OCI-LY3 (cell line): ENCODE data around the gene DEAF1.

Source experiments
- H2AFZ ChIP-seq: fragments of 200-600, 300-600 bp; shearing (Covaris generic); 2 replicates; pipeline ENCODE4 v1.6.0; 2014; ENCODE audit warnings: antibody characterized with exemption, low read depth, low read length
- H3K27ac ChIP-seq: fragments of 200-600, 300-600 bp; sonication (generic); 2 replicates; pipeline ENCODE4 v1.5.1; 2014; ENCODE audit warnings: mild to moderate bottlenecking, low read length, moderate library complexity, mixed read lengths
- H3K27me3 ChIP-seq: fragments of 200-600, 300-600 bp; sonication (generic); 2 replicates; pipeline ENCODE4 v1.6.1; 2014; ENCODE audit warnings: low read depth, low read length, mixed read lengths
- H3K36me3 ChIP-seq: fragments of 200-600, 300-600 bp; sonication (generic); replicated peaks from 2 replicates; pipeline ENCODE3; 2014; ENCODE audit warnings: low read depth, low read length, mixed read lengths
- H3K4me1 ChIP-seq: fragments of 300-600, 200-600 bp; sonication (generic); 2 replicates; pipeline ENCODE4 v1.6.1; 2014; ENCODE audit warnings: low read length, mixed read lengths
- H3K4me2 ChIP-seq: fragments of 200-600, 300-600 bp; sonication (generic); 2 replicates; pipeline ENCODE4 v1.6.1; 2014; ENCODE audit warnings: low read length, mixed read lengths
- H3K4me3 ChIP-seq: fragments of 300-600, 200-600 bp; sonication (generic); 2 replicates; pipeline ENCODE4 v1.5.1; 2014; ENCODE audit warnings: antibody characterized with exemption, mild to moderate bottlenecking, low read length, moderate library complexity
- H3K79me2 ChIP-seq: fragments of 300-600, 200-600 bp; shearing (Covaris generic); 2 replicates; pipeline ENCODE4 v1.6.1; 2014; ENCODE audit warnings: mild to moderate bottlenecking, low read length, mixed read lengths
- H3K9ac ChIP-seq: fragments of 300-600, 200-600 bp; shearing (Covaris generic); 2 replicates; pipeline ENCODE4 v1.6.0; 2014; ENCODE audit warnings: mild to moderate bottlenecking, low read length, moderate library complexity
- H3K9me3 ChIP-seq: fragments of 200-600, 300-600 bp; shearing (Covaris generic); 2 replicates; pipeline ENCODE4 v1.6.1; 2014; ENCODE audit warnings: low read length, mixed read lengths; ENCODE audit not compliant: insufficient read depth
- H4K20me1 ChIP-seq: fragments of 200-600, 300-600 bp; sonication (generic); 2 replicates; pipeline ENCODE4 v1.6.1; 2016; ENCODE audit warnings: low read length, mixed read lengths; ENCODE audit not compliant: insufficient read depth
- EZH2phosphoT487 ChIP-seq: fragments of 200-600 bp; shearing (Covaris generic); IDR thresholded peaks from 2 replicates; pipeline ENCODE4 v1.6.1; 2018; ENCODE audit warnings: antibody characterized with exemption, mixed run types, low read depth
- TF ChIP-seq, protein P1 (sequence below): fragments of 200-600, 300-600 bp; sonication (generic); IDR thresholded peaks from 2 replicates; pipeline ENCODE4 v1.5.1; 2014; ENCODE audit warnings: antibody characterized with exemption, low read length, low read depth

The DEAF1 gene

GRCh38 chr11:617199-617911 lies 77.7 kb downstream of the DEAF1 start:
- H3K4me1 ChIP-seq = peaks cover 20% of the 10 kb centered on the region

GRCh38 chr11:616320-617198 lies 78.5 kb downstream of the DEAF1 start:
- Histone ChIP-seq H2AFZ (no peak overlapping the region), H3K79me2 (peaks cover 5% of the 10 kb centered on the region; the same call in 1 of the 2 replicates), H3K27ac (peak overlapping the region; percentile 90), H3K4me2 (peak overlapping the region; percentile 84), H3K9ac (peak overlapping the region; percentile 68), H3K4me1 (peaks cover 20% of the 10 kb centered on the region), H4K20me1 (peaks cover 20% of the 10 kb centered on the region), H3K4me3 (peak overlapping the region; percentile 88), H3K9me3 (no peaks in the 10 kb centered on the region), H3K36me3 (peaks cover 16% of the 10 kb centered on the region), H3K27me3 (no peaks in the 10 kb centered on the region)
- TF ChIP-seq, protein P1, sequence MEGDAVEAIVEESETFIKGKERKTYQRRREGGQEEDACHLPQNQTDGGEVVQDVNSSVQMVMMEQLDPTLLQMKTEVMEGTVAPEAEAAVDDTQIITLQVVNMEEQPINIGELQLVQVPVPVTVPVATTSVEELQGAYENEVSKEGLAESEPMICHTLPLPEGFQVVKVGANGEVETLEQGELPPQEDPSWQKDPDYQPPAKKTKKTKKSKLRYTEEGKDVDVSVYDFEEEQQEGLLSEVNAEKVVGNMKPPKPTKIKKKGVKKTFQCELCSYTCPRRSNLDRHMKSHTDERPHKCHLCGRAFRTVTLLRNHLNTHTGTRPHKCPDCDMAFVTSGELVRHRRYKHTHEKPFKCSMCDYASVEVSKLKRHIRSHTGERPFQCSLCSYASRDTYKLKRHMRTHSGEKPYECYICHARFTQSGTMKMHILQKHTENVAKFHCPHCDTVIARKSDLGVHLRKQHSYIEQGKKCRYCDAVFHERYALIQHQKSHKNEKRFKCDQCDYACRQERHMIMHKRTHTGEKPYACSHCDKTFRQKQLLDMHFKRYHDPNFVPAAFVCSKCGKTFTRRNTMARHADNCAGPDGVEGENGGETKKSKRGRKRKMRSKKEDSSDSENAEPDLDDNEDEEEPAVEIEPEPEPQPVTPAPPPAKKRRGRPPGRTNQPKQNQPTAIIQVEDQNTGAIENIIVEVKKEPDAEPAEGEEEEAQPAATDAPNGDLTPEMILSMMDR = no peak
- no peak for TF ChIP-seq EZH2phosphoT487

More at GRCh38 chr11:617199-617911, 77.7 kb downstream of the DEAF1 start:
- no peak for TF ChIP-seq EZH2phosphoT487
- TF ChIP-seq, protein P1 = no peak
- Histone ChIP-seq H3K36me3 (peaks cover 9% of the 10 kb centered on the region), H3K9me3 (no peaks in the 10 kb centered on the region), H3K79me2 (peaks cover 5% of the 10 kb centered on the region; the same call in 1 of the 2 replicates), H2AFZ (no peak overlapping the region), H3K4me3 (no peak overlapping the region), H3K27ac (no peak overlapping the region), H4K20me1 (peaks cover 17% of the 10 kb centered on the region), H3K9ac (no peak overlapping the region), H3K27me3 (no peaks in the 10 kb centered on the region), H3K4me2 (peak overlapping the region; percentile 84; the same call in 1 of the 2 replicates)

DNA sequence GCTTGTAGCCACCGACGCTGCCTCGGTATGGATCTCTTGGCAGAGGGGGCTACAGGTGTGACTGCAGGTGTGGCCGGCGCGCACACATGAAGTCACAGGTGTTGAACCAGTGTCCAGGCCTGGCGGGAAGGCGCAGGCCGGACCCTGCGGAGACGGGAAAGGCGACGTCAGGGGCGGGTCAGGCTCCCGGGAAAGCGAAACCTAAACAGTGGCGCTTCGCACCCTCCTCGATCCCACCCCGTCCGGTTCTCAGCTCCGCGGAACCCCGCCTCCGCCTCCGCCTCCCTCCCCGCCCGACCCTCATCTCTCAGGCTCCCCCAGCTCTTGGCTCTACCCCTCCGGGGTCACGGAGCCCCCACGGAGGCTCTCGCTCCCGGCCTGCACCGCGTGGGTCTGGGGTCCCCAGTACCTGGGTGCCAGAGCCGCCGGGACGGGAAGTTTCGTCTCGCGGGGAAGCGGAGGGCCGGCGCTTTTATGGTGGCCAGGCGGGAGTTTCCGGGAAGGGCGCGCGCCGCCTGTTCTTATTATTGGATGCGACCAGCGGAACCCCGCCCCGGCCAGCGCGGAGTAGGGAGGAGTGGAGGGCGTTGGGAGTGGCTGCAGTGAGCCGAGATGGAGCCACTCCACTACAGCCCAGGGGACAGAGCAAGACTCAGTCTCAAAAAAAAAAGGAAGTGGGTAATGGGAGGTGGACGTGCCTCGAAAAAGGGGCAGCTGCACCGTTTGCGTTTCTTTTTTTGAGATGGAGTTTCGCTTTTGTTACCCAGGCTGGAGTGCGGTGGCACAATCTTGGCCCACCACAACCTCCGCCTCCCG lies 79.3 kb downstream of the DEAF1 start, which contains the start of gene IRF7:
IRF7 (minus strand) TSS at position 447 of the 816 bp plus-strand sequence. CDS start 586 bp downstream, outside the sequence.
- H2AFZ ChIP-seq = no peak within 1 kb of the TSS
- TF ChIP-seq EZH2phosphoT487 = no peak
- TF ChIP-seq, protein P1 = no peak
- no peaks in the 10 kb centered on the region for H3K27me3 ChIP-seq
- peak within 1 kb of the TSS; percentile 88 for H3K4me3 ChIP-seq
- H3K9me3 ChIP-seq = no peaks in the 10 kb centered on the region
- H3K4me1 ChIP-seq = peaks cover 20% of the 10 kb centered on the region
- peak within 1 kb of the TSS; percentile 77 for H3K9ac ChIP-seq
- H3K27ac ChIP-seq = peak within 1 kb of the TSS; percentile 90
- peaks cover 25% of the 10 kb centered on the region for H3K36me3 ChIP-seq
- H3K4me2 ChIP-seq = peak within 1 kb of the TSS; percentile 84
- peaks cover 5% of the 10 kb centered on the region; the same call in 1 of the 2 replicates for H3K79me2 ChIP-seq
- peaks cover 20% of the 10 kb centered on the region for H4K20me1 ChIP-seq
